HG03432 (cell line): ENCODE measurements around the gene SSX1.
"Not testable (repeated sequence)": the region's sequence is repeated elsewhere in the genome, so short reads cannot be mapped to it uniquely, and the experiment has no call there.

Experiments
- ATAC-seq: cut with Tn5 transposase; IDR thresholded peaks from one replicate; pipeline ENCODE4 v1.9.1; 2021; ENCODE audit warnings: mild to moderate bottlenecking, moderate library complexity; ENCODE audit not compliant: unreplicated experiment

Gene SSX1

GRCh38 chrX:48255062-48255796, at the start of gene SSX1:
TSS of gene SSX1 (plus strand) at chrX:48255392. CDS start at chrX:48257242, 1,850 bp downstream.
- not testable (repeated sequence) for ATAC-seq

- not testable (repeated sequence) for ATAC-seq
These were observed 40.9 kb upstream of the SSX1 start for GRCh38 chrX:48214341-48214740.

- not testable (repeated sequence) for ATAC-seq
These were observed 31.0 kb upstream of the SSX1 start for GRCh38 chrX:48224196-48224595.

- not testable (repeated sequence) for ATAC-seq
These were observed 2.2 kb upstream of the SSX1 start for GRCh38 chrX:48252945-48253344.

GRCh38 chrX:48274365-48274764, 19.2 kb downstream of the SSX1 start:
- ATAC-seq = not testable (repeated sequence)

GRCh38 chrX:48278958-48279357, 23.8 kb downstream of the SSX1 start:
- no peak for ATAC-seq

GRCh38 chrX:48280729-48281128, 25.5 kb downstream of the SSX1 start:
- not testable (repeated sequence) for ATAC-seq

GRCh38 chrX:48306175-48306574, 51.0 kb downstream of the SSX1 start:
- ATAC-seq = no peak

- ATAC-seq = not testable (repeated sequence)
These were observed 58.8 kb downstream of the SSX1 start for GRCh38 chrX:48313996-48314395.
